ENCODE data around the gene ATXN7L2. TPM values are rescaled to one million over a fixed set of nuclear protein-coding genes. Genes with fewer than 3 reads are reported as not detected.

ATXN7L2 gene
- total RNA-seq, 4 donors from 2014 or later: 4.3 to 7.8 (median 4.8) TPM

- intact Hi-C loops (cut with DNase I; ENCODE audit: low total_unique reads): no loop called here
- WGBS, 2 donors: 7 to 14% methylated on average over 7 of the region's 7 CpGs
Measured at GRCh38 chr1:109478806-109479205, 4.9 kb upstream of the ATXN7L2 start.

GRCh38 chr1:109479311-109479710, 4.4 kb upstream of the ATXN7L2 start:
- DNase-seq (ENCODE audit: low spot score in 2 of 2): peak in 1 of 2 donors; percentile 68
- intact Hi-C loops (cut with DNase I; ENCODE audit: low total_unique reads): no loop called here
- TF ChIP-seq CTCF (IDR thresholded peaks at IDR 0.05): no peak
- no peak overlapping the region for H3K4me3 ChIP-seq (ENCODE audit: low read depth, poor library complexity, severe bottlenecking)
- 67 to 73% methylated on average over 5 of the region's 5 CpGs for WGBS, 2 donors

More at GRCh38 chr1:109478806-109479205, 4.9 kb upstream of the ATXN7L2 start:
- peak in 1 of 2 donors; percentile 83 for DNase-seq (ENCODE audit: low spot score in 2 of 2)
- TF ChIP-seq POLR2A (IDR thresholded peaks at IDR 0.05): no peak
- TF ChIP-seq CTCF (IDR thresholded peaks at IDR 0.05): no peak
- no peak overlapping the region for H3K4me3 ChIP-seq (ENCODE audit: low read depth, poor library complexity, severe bottlenecking)

GRCh38 chr1:109479901-109480300, 3.8 kb upstream of the ATXN7L2 start:
- WGBS, 2 donors: 89 to 96% methylated on average over 3 of the region's 3 CpGs
- intact Hi-C loops (cut with DNase I; ENCODE audit: low total_unique reads): no loop called here
- TF ChIP-seq POLR2A (IDR thresholded peaks at IDR 0.05): no peak
- no peak for TF ChIP-seq CTCF (IDR thresholded peaks at IDR 0.05)
- no peak overlapping the region for H3K4me3 ChIP-seq (ENCODE audit: low read depth, poor library complexity, severe bottlenecking)
- DNase-seq (ENCODE audit: low spot score in 2 of 2): peak in 1 of 2 donors; percentile 60

GRCh38 chr1:109481646-109482045, 2.1 kb upstream of the ATXN7L2 start:
- 80 to 83% methylated on average over 2 of the region's 2 CpGs for WGBS, 2 donors
- intact Hi-C loops (cut with DNase I; ENCODE audit: low total_unique reads): no loop called here
- TF ChIP-seq POLR2A (IDR thresholded peaks at IDR 0.05) (no peak), CTCF (IDR thresholded peaks at IDR 0.05) (no peak)
- H3K4me3 ChIP-seq (ENCODE audit: low read depth, poor library complexity, severe bottlenecking): no peak overlapping the region
- DNase-seq (ENCODE audit: low spot score in 2 of 2): no peak

- no peak for TF ChIP-seq CTCF (IDR thresholded peaks at IDR 0.05)
- TF ChIP-seq POLR2A (IDR thresholded peaks at IDR 0.05): no peak
- H3K4me3 ChIP-seq (ENCODE audit: low read depth, poor library complexity, severe bottlenecking): no peak overlapping the region
- intact Hi-C loops (cut with DNase I; ENCODE audit: low total_unique reads): no loop called here
- no peak for DNase-seq (ENCODE audit: low spot score in 2 of 2)
Measured at GRCh38 chr1:109482242-109482641, 1.5 kb upstream of the ATXN7L2 start.
